GM19043 (cell line): ENCODE results near the gene VPS18.

Experiments
- ATAC-seq: cut with Tn5 transposase; IDR thresholded peaks from one replicate; pipeline ENCODE4 v1.9.1; 2021; ENCODE audit warnings: low read depth; ENCODE audit not compliant: unreplicated experiment

The VPS18 gene

DNA sequence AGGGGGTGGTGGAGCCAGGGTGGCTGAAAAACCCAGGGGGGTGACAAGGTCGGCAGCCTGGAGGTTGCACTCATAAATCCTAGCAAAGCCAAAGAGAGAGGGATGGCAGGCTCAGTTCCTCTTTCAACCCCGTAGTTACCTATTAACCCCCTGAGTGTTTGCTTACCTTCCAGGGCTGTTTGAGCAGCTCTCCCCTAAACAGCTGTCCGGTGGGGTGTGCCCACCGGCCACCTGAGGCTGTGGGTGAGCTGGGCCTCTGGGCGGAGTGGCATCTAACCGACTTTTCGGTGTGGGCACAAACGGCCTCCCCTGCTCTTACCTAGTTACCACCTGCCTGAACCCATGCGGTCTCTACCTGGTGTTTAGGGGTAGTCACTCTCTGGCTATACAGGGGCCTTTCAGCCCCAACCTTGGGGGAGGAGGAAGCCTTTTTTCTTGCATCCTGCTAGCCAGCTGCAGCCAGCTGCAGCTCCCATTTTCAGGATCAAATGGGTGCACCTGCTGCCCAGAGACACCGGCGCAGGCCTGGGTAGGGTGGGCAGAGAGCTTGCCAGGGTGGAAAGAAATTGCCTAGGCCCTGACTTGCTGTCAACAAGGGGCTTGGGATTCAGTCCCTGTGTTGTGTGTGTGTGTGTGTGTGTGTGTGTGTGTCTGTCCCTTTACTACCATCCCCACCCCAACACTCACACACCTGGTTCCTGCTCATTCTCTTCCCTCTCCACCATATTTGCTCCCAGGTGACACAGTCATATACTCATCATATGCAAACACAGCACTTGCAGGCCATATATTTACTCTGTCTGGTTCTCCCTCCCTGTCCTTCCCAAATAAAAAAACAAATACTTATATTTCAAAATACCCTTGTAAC lies 38.6 kb downstream of the VPS18 start:
- no peak for ATAC-seq

DNA sequence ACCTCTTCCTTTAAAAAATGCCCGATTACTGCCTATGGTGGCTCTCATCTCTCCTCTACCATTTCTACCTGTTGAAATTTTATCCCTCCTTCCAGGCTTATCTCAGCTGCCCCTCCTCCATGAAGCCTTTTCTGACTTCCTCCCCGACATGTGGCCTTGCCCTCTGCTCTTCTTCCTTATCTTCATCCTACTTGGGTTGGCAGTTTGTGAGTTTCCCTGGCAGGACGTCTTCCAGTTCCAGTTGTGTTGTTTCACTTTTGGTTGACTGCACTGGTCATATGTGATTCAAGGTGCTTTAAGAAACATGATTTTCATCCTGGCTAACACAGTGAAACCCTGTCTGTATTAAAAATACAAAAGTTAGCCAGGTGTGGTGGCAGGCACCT lies 39.3 kb downstream of the VPS18 start:
- ATAC-seq = no peak

DNA sequence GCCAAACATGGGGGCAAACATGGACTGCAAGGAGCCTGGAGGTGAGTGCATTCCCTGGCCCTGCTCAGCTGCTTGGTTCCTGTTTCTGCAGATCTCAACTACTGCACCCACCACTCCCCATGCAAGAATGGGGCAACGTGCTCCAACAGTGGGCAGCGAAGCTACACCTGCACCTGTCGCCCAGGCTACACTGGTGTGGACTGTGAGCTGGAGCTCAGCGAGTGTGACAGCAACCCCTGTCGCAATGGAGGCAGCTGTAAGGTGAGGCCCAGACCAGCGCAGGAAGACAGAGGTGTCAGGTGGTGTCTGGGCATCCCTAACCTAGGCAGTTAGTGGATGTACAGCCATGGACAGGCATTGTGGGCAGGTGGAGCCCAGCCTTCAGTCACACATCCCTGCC lies 40.2 kb downstream of the VPS18 start:
- no peak for ATAC-seq

DNA sequence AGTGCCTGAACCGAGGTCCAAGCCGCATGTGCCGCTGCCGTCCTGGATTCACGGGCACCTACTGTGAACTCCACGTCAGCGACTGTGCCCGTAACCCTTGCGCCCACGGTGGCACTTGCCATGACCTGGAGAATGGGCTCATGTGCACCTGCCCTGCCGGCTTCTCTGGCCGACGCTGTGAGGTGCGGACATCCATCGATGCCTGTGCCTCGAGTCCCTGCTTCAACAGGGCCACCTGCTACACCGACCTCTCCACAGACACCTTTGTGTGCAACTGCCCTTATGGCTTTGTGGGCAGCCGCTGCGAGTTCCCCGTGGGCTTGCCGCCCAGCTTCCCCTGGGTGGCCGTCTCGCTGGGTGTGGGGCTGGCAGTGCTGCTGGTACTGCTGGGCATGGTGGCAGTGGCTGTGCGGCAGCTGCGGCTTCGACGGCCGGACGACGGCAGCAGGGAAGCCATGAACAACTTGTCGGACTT lies 42.0 kb downstream of the VPS18 start:
- no peak for ATAC-seq

DNA sequence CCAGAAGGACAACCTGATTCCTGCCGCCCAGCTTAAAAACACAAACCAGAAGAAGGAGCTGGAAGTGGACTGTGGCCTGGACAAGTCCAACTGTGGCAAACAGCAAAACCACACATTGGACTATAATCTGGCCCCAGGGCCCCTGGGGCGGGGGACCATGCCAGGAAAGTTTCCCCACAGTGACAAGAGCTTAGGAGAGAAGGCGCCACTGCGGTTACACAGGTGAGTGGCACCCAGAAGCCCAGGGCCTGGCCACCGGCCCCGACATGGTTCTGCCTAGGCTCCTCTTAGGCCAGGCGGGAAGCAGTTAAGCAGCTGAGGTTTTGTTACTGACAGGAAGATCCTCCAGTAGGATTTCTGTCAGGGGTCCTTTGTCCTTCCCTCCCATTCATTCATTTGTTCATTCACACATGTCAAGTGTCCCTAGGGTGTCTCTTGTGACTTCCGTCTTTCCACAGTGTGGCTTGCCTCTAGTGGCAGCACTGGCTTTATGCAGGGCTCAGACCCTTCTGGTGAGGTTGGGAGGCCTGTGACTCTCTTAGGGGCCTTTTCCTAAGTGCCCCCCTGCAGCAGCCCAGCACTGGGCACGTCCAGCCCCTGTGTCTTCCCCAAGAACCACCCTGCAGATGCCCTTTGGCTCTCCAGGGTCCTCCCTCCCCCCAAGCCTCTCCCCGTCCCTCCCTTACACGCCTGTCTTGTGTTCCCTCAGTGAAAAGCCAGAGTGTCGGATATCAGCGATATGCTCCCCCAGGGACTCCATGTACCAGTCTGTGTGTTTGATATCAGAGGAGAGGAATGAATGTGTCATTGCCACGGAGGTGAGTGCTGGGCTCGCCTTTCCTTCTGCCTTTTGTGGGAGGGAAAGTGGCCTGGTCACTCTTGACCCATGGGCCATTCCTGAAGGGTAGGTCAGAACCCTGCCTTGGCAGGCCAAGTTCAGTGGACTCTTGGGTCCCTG lies 42.7 kb downstream of the VPS18 start:
- ATAC-seq = no peak

DNA sequence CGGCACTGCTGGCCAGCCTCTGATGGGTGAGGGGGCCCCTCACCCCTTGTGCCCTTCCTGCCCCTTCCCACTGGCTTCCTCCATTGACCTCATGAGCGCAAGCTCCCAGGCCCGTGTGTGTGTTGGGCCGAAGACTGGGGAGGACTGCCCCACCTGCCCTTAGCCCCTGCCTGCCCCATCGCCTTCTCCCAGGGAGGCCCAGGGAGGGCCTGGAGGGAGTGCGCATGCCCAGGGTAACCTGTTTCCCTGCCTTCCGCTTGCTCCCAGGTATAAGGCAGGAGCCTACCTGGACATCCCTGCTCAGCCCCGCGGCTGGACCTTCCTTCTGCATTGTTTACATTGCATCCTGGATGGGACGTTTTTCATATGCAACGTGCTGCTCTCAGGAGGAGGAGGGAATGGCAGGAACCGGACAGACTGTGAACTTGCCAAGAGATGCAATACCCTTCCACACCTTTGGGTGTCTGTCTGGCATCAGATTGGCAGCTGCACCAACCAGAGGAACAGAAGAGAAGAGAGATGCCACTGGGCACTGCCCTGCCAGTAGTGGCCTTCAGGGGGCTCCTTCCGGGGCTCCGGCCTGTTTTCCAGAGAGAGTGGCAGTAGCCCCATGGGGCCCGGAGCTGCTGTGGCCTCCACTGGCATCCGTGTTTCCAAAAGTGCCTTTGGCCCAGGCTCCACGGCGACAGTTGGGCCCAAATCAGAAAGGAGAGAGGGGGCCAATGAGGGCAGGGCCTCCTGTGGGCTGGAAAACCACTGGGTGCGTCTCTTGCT lies 43.7 kb downstream of the VPS18 start:
- ATAC-seq = no peak

DNA sequence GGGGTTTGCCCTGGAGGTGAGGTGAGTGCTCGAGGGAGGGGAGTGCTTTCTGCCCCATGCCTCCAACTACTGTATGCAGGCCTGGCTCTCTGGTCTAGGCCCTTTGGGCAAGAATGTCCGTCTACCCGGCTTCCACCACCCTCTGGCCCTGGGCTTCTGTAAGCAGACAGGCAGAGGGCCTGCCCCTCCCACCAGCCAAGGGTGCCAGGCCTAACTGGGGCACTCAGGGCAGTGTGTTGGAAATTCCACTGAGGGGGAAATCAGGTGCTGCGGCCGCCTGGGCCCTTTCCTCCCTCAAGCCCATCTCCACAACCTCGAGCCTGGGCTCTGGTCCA lies 44.3 kb downstream of the VPS18 start:
- ATAC-seq = no peak

DNA sequence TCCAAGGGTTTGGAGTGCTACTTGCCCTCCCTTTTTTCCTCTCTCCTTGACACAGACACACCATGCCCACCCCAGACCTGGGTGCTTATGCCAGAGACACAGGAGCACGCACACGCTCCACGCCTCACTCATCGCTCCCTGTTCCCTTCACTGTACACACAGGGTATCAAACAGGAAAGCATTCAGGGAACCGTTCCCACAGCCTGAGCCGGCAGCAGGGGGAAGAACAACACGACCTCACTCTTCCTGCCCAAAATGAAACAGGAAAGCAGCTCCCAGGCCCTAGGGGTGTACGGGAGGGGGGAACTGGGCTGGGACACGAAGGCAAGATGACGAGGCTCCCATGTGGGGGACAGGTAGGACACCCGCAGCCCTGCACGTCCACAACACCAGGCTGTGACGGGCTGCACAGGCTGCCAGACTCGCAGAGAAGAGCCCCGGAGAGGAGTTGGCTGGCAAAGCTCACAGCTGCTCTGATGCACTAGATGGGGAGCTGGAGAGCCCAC lies 46.1 kb downstream of the VPS18 start:
- ATAC-seq = no peak

DNA sequence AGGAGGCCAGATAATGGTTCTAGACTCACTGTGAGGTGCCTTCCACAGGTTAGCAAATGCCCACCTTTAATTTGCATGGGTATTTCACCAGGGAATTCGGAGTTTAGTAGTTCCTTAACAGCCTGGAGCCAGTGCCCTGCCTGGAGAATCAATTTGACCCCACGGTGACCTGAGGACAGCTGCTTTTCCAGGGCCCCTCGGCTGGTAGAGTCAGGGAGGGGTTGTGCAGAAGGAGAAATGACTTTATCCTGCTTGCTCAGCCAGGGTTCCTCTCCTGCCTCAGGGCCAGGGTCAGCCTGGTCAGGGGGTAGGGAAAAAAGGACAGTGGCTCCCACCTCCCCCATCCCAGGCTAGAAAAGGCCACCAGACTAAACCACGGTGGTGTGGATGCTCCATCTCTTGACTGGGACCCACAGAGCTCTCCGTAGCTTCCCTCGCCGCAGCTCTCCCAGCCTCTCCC lies 46.8 kb downstream of the VPS18 start:
- no peak for ATAC-seq

DNA sequence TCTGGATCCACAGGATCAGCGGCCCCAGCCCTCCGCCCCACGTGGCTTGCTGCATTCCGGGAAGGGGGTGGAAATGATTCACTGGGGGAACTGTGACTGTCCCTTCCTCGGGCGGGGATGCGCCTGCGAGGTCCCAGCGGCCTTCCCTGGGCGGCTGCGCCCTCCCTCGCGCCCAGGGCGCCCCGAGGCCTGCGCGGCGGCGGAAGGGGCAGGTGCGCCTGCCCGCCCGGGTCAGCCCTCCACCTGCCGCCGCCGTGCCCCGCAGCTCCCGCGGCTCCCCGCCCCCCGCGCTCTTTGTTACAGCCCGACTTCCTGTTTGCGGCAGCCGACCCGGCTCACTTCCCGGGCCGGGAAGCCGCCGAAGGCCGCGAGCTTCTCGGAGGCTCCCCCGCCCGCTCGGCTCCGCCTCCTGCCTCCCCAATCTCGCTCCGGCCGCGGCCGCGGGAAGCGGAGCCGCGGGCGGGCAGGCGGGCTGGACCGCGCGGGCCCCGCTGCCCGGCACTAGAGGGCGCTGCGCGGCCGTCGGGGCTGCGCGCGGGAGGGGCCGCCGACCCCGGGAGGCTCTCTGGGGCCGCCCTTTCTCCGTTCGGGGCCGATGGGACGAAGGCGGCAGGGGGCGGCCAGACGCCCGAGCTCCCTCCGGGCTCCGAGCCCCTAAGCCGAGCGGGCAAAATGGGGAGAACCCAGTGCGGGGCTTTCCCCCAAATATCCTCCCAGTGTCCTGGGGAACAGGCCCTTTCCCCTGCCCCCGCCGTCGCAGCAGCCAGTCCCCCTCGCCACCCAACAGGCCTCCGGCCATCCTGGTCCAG lies 47.5 kb downstream of the VPS18 start:
- ATAC-seq = peak; percentile 50

DNA sequence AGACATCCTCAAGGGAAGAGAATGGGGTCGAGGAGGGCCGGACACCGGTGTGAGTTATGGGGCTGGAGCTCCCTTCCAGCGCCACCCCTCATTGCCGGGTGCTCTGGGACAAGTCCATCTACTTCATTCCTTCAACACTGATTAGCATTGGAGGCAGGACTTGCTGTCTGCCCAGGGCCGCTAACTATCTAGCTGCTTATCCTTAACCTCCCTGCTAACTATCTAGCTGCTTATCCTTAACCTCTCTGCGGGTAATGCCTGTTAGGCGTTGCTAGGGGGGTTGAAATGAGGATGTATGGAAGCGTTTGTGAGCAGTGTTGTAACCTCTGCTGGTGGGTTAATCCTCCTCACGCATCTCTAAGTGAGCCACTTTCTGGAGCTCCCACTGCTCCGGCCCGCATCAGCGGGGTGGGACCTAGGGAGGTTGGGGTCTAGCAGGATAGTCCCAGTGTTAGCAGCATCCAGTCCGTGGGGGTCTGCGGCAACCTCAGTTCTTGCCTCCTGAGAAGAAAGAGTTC lies 48.1 kb downstream of the VPS18 start:
- no peak for ATAC-seq

DNA sequence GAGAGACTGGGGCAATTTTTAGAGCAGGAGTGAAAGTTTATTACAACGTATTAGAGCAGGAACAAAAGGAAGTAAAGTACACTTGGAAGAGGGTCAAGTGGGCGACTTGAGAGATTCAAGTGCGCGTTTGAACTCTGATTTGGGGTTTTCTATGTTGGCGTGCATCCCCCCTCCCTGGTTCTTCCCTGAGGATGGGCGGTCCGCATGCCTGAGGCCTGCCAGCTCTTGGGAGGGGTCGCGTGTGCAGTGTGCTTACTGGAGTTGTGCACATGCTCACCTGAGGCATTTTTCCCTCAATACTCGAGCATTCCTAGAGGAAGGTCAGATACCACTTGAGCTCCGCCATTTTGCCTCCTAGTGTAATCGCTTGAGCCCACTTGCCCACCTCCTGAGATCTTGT lies 48.6 kb downstream of the VPS18 start:
- no peak for ATAC-seq

DNA sequence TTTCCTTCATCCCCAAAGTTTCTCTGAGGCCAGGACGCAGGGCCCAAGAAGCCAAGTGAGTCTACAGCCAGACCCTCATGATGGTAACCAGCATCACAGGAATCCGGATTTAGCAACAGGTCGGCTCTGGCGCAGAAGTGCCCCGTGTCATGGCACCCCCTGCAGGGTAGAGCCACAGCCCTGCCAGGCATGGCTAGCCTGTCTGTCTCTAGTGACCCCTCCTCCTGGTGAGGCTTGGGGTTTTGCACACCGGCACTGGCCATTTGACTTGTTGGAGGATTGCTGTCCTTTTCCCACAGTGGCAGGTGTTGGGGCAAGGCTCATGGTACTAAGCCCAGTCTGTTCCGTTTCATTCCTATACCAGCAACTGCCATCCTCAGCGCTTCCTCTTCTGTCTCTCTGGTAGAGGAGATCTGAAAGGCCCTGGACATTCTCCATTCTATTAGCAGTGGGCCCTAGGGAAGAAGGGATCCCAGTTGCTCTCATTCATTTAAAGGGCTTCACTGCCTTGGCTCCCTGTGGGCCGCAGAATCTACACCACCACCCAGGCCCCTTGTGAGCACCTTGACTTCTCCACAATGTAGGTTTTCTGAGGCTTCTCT lies 49.6 kb downstream of the VPS18 start:
- no peak for ATAC-seq

DNA sequence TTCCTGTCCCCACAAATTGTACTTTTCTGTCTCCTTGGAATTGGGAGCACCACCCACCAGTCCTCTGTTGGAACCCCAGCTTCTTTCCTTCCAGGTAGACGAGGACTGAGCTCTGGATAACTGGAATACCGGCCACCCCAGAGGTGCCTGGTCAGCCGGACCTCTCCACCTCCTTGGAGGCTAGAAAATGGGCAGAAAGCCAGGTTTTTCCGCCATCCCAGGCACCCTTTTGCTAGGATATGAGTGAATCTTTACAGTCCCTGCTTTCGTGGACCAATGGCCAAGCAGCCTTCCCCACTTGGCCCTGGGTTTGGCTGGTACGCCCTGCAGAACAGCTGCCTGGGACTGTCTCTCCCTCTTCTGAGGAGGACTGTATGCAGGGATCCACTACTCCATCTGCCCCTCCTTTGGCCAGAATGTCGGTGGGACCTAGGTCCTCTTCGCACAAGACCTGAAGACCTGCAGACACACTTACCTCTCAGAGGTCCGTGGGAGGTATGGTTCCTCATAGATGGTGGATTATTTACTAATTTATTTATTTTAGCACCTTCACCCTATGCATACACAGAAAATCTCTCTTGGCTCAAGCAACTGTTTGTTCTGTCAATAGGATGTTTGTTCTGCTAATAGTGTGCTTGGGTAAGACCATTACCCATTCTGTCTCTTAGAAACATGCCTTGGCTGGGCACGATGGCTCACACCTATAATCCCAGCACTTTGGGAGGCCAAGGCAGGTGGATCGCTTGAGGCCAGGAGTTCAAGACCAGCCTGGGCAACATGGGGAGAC lies 50.5 kb downstream of the VPS18 start:
- ATAC-seq = no peak

DNA sequence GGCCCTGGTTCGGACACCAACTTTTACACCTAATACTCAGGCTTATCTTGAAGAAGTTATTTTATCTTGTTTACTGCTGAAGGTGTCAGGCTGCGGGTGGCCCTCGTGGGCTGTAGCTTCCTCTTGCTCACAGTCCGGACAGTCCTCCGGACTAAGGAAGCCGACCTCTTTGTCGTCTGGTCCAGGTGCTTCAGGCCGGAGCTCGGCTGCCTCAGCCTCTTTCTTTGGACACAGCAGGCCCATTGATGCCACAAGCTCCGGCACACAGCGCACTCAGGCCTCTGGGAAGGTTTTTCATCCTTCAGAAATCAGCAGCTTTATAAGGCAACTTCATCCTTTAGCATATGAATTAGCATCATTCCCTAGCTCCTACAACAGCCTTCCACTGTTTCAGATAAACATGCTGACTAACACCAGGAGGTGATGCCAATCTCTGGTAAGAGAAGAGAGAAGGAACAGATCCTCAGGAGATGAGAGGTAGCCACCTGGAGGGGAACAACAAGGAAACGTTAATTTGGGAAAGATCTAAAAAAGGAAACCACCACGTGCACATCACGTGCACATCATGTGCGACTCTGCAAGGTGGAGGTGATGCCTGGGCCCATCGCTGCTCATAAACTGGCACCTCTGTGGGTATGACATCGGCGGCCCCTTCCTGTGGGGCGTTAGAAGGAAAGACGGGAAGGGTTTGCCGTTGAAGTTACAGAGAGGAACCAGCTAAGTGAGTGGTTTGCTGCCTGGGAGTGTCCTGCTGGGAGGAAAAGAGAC lies 54.6 kb downstream of the VPS18 start:
- no peak for ATAC-seq

DNA sequence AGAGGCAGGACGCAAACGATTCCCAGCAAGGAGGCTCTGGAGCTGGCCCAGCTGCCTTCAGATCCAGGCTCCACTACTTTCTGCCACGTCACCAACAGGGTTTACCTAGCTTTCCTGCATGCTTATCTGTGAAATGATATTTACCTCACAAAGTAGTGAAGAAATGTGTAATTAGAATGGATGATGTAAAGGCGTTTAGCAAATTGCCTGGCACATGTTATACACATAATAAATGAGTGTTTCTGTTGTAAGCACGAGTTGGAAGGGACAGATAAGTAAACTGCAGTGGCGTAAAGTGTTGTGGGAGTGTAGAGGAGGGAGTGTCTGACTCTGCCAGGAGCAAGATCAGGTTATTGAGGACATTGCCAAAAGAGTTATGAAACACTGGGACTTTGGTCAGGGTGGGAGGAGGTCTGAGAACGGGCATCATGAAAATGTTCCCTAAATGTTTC lies 55.5 kb downstream of the VPS18 start:
- no peak for ATAC-seq

DNA sequence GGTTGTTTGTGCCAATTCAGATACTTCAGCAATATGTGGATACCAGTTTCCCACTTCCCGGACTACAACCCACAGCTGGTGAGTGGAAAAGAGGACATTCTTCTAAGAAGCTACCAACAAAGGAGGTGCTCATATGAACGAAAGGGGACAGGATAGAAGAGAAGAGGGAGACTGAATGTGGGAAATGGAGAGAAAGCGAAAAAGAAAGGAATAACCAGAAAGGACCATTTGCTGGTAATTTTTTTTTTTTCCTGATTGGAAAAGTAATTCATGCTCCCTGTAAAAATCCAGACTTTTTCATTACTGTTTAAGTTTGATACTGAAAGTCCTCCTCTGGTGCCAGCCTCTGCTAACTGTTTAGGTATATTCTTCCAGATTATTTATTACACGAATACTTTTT lies 57.5 kb downstream of the VPS18 start:
- ATAC-seq = no peak
